Lower leg skin (tissue), 4 donors: ENCODE results near the gene BBS5. TPM values are rescaled to one million over a fixed set of nuclear protein-coding genes. Genes with fewer than 3 reads are reported as not detected.

Experiments used
- DNase-seq, 2 donors: peaks; one replicate each; pipeline ENCODE4 v3.0.0-alpha.2; 2019; ENCODE audit warnings: low spot score in 2 of 2
- H3K4me3 ChIP-seq: fragments of 200-600 bp; sonication (generic); 2 replicates; pipeline ENCODE4 v1.5.1; 2017; ENCODE audit warnings: mild to moderate bottlenecking, low read depth; ENCODE audit not compliant: poor library complexity, severe bottlenecking
- POLR2A ChIP-seq, 2 donors: fragments of 450-650 bp; IDR thresholded peaks; one replicate each; pipeline ENCODE4 v1.6.1; 2016 to 2017; ENCODE audit warnings: antibody characterized with exemption in 2 of 2, mild to moderate bottlenecking in 1 of 2, moderate library complexity in 1 of 2
- WGBS, 2 donors: methylation state at CpG; one replicate each; pipeline ENCODE4 v1.1.5; 2018; 5-methylcytosine and 5-hydroxymethylcytosine counted together
- intact Hi-C: fragments of 100-400 bp; cut with DNase I; formaldehyde crosslinking; loops from one replicate; pipeline ENCODE4 v1.15.0; 2023; ENCODE audit warnings: low total_unique reads
- total RNA-seq, 4 donors: library from RNA; depleted of rRNA; stranded (reverse); fragments of >200 nt; gene quantifications; one replicate each; pipeline ENCODE4 v1.1.0, GENCODE V29; 2016
- TF ChIP-seq, protein P1 (sequence below), 3 donors: fragments of 450-650 bp; IDR thresholded peaks; one replicate each; pipeline ENCODE4 v1.5.1; 2016; ENCODE audit warnings: antibody characterized with exemption in 3 of 3, mild to moderate bottlenecking in 3 of 3, moderate library complexity in 2 of 3

Gene BBS5
- total RNA-seq, 4 donors from 2014 or later, result 4.7 to 7.9 (median 5.3) TPM

DNA sequence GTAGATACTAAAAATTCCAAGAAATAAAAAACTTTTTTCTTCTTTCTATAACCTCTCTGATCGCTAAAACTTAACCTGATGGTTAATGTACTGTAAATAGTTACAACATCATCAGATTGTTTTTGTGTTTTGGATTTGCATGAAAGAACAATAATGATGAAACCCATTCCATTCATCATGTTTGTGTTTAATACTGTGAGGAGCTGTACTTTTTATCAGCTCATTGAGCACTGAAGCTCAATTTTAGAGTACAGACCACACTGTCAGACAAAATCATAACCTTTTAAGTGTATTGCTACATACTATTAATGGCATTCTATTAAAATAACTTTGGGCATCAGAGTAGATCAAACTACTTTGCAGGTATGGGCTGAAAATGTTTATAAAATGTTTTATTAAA lies 14.8 kb upstream of the BBS5 start:
- intact Hi-C loops, result no loop called here
- no peak for DNase-seq
- TF ChIP-seq, protein P1, sequence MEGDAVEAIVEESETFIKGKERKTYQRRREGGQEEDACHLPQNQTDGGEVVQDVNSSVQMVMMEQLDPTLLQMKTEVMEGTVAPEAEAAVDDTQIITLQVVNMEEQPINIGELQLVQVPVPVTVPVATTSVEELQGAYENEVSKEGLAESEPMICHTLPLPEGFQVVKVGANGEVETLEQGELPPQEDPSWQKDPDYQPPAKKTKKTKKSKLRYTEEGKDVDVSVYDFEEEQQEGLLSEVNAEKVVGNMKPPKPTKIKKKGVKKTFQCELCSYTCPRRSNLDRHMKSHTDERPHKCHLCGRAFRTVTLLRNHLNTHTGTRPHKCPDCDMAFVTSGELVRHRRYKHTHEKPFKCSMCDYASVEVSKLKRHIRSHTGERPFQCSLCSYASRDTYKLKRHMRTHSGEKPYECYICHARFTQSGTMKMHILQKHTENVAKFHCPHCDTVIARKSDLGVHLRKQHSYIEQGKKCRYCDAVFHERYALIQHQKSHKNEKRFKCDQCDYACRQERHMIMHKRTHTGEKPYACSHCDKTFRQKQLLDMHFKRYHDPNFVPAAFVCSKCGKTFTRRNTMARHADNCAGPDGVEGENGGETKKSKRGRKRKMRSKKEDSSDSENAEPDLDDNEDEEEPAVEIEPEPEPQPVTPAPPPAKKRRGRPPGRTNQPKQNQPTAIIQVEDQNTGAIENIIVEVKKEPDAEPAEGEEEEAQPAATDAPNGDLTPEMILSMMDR (IDR thresholded peaks at IDR 0.05), result no peak
- TF ChIP-seq POLR2A (IDR thresholded peaks at IDR 0.05), result no peak
- 71 to 85% methylated on average over 1 of the region's 1 CpG for WGBS, 2 donors
- H3K4me3 ChIP-seq, result no peak overlapping the region

GRCh38 chr2:169464882-169465281 lies 14.4 kb upstream of the BBS5 start:
- 78 to 81% methylated on average over 2 of the region's 2 CpGs for WGBS, 2 donors

GRCh38 chr2:169468841-169469240 lies 10.5 kb upstream of the BBS5 start:
- TF ChIP-seq, protein P1 (IDR thresholded peaks at IDR 0.05), result no peak
- no peak for TF ChIP-seq POLR2A (IDR thresholded peaks at IDR 0.05)
- no peak overlapping the region for H3K4me3 ChIP-seq
- 96 to 100% methylated on average over 1 of the region's 1 CpG for WGBS, 2 donors
- no peak for DNase-seq
- intact Hi-C loops, result no loop called here

More at GRCh38 chr2:169464882-169465281, 14.4 kb upstream of the BBS5 start:
- H3K4me3 ChIP-seq, result no peak overlapping the region
- DNase-seq, result no peak
- intact Hi-C loops, result no loop called here
- TF ChIP-seq, protein P1 (IDR thresholded peaks at IDR 0.05), result no peak
- TF ChIP-seq POLR2A (IDR thresholded peaks at IDR 0.05), result no peak

DNA sequence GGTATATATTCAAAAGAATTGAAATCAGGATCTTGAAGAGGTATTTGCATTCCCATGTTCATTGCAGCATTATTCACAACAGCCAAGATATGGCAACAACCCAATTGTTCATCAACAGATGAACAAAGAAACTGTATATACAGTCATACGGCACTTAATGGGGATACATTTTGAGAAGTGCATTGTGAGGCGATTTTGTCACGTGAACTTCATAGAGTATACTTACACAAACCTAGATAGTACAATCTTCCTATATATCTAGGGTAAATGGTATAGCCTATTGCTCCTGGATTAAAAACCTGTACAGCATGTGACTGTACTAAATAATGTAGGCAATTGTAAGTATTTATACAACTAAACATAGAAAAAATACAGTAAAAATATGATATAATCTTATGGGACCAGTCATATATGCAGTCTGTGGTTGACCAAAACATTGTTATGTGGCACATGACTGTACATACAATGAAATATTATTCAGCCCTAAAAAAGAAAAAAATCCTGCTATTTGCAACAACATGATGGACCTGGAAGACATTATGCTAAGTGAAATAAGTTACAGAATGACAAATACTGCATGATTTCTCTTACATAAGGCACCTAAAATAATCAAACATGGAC lies 9.2 kb upstream of the BBS5 start:
- no peak for DNase-seq
- intact Hi-C loops, result no loop called here
- 72 to 74% methylated on average over 3 of the region's 3 CpGs for WGBS, 2 donors
- no peak overlapping the region for H3K4me3 ChIP-seq
- no peak for TF ChIP-seq POLR2A (IDR thresholded peaks at IDR 0.05)

DNA sequence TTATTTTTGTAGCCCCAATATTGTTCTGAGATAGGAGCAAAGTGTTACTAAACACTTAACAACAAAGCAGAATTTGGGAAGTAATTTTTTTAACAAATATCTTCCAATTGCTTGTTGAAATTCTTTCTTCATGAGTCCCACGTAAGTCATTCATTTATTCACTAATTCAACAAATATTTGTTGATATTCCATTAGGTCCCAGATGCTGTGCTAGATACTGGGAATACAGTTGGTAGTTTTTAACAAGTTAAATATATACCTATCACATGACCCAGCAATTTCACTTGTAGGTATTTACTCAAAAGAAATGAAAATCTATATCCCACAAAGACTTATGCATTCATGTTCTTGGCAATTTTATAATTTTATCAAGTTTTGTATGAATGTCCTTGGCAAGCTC lies 7.0 kb upstream of the BBS5 start:
- no peak for DNase-seq
- intact Hi-C loops, result no loop called here
- 71 to 84% methylated on average over 1 of the region's 1 CpG for WGBS, 2 donors
- H3K4me3 ChIP-seq, result no peak overlapping the region
- TF ChIP-seq POLR2A (IDR thresholded peaks at IDR 0.05), result no peak
- TF ChIP-seq, protein P1 (IDR thresholded peaks at IDR 0.05), result no peak

GRCh38 chr2:169476459-169476858 lies 2.8 kb upstream of the BBS5 start:
- WGBS, 2 donors, result 72 to 73% methylated on average over 3 of the region's 3 CpGs
- intact Hi-C loops, result loop anchor here (5.0 kb wide), 1 partner anchor 336 kb away; no protein-coding TSS in a partner anchor
- TF ChIP-seq, protein P1 (IDR thresholded peaks at IDR 0.05), result no peak
- TF ChIP-seq POLR2A (IDR thresholded peaks at IDR 0.05), result no peak
- no peak overlapping the region for H3K4me3 ChIP-seq
- no peak for DNase-seq
